GM12878 (cell line): Measurements from ENCODE around the gene LILRB5. TPM values are rescaled to one million over a fixed set of nuclear protein-coding genes. Genes with fewer than 3 reads are reported as not detected.

Experiments used
- ATAC-seq: fragments of 200-7000 bp; cut with Tn5 transposase; 3 replicates; pipeline ENCODE4 v1.9.1; 2020; ENCODE audit warnings: mild to moderate bottlenecking, moderate library complexity
- BruUV-seq: library from RNA; stranded (reverse); fragments of 400-500 nt; replicated peaks from 2 replicates; lab custom pipeline; 2021; lab: Mats Ljungman, UMichigan
- CTCF ChIA-PET: fragments of 300-600 bp; sonication (Branson Sonifier 250); formaldehyde crosslinking; extraction: SDS; loops from one replicate; lab custom pipeline; 2021; ENCODE audit warnings: inconsistent platforms; lab: Yijun Ruan, JAX
- POLR2A ChIA-PET: fragments of 350-600 bp; formaldehyde crosslinking; extraction: SDS; loops from one replicate; lab custom pipeline; 2021; ENCODE audit warnings: inconsistent platforms; lab: Charles Lee
- RAD21 ChIA-PET: fragments of 300-600 bp; sonication (Branson Sonifier 250); formaldehyde crosslinking; loops from one replicate; lab custom pipeline; 2023; ENCODE audit warnings: antibody characterized with exemption; ENCODE audit not compliant: unreplicated experiment; lab: Charles Lee
- SMC1A ChIA-PET: fragments of 300-600 bp; sonication (Branson Sonifier 250); formaldehyde crosslinking; loops from one replicate; lab custom pipeline; 2023; ENCODE audit not compliant: unreplicated experiment, uncharacterized antibody; lab: Charles Lee
- DNase-seq: peaks from one replicate; pipeline ENCODE4 v3.0.0-alpha.2; 2011; ENCODE audit warnings: low read depth, low spot score
- FAIRE-seq: peaks from 3 replicates; lab custom pipeline; 2011; peaks lifted over from hg19 to GRCh38; lab: Jason Lieb, UNC
- H2AFZ ChIP-seq: 2 replicates; pipeline ENCODE4 v1.6.0; 2011; ENCODE audit warnings: low read depth, low read length, control low read depth; ENCODE audit not compliant: control insufficient read depth
- H3K27ac ChIP-seq: 2 replicates; pipeline ENCODE4 v1.5.1; 2011; ENCODE audit warnings: control low read depth; ENCODE audit not compliant: control insufficient read depth, insufficient read depth
- H3K27me3 ChIP-seq, 2 experiments: replicated peaks in 1 of 2; 2 replicates each; pipeline versions ENCODE4 v1.6.0 to v1.6.1; 2011; ENCODE audit warnings: low read length in 1 of 2; ENCODE audit not compliant: control insufficient read depth in 2 of 2, insufficient read depth in 2 of 2
- H3K36me3 ChIP-seq, 2 experiments: 2 replicates each; pipeline ENCODE4 v1.5.1; 2011; ENCODE audit warnings: low read length in 1 of 2; ENCODE audit not compliant: control insufficient read depth in 2 of 2, insufficient read depth in 2 of 2
- H3K4me1 ChIP-seq: 2 replicates; pipeline ENCODE4 v1.6.1; 2011; ENCODE audit warnings: mild to moderate bottlenecking, low read length, moderate library complexity, mixed read lengths; ENCODE audit not compliant: control insufficient read depth, insufficient read depth
- H3K4me2 ChIP-seq: 2 replicates; pipeline ENCODE4 v1.6.0; 2011; ENCODE audit warnings: control low read depth; ENCODE audit not compliant: control insufficient read depth, insufficient read depth
- H3K4me3 ChIP-seq: fragments of 200-600 bp; sonication (generic); 2 replicates; pipeline ENCODE4 v1.5.1; 2016
- H3K79me2 ChIP-seq: 2 replicates; pipeline ENCODE4 v1.6.0; 2011; ENCODE audit warnings: low read length; ENCODE audit not compliant: control insufficient read depth, insufficient read depth
- H3K9ac ChIP-seq: 2 replicates; pipeline ENCODE4 v1.8.0; 2011; ENCODE audit warnings: low read length, control low read depth, mixed read lengths; ENCODE audit not compliant: control insufficient read depth, insufficient read depth
- H3K9me3 ChIP-seq: replicated peaks from 3 replicates; pipeline ENCODE4 v1.5.1; 2011; ENCODE audit warnings: mild to moderate bottlenecking, low read length; ENCODE audit not compliant: control insufficient read depth, insufficient read depth
- H4K20me1 ChIP-seq: 2 replicates; pipeline ENCODE4 v1.6.0; 2011; ENCODE audit not compliant: control insufficient read depth, insufficient read depth
- BMI1 ChIP-seq: fragments of 450-650 bp; IDR thresholded peaks from 2 replicates; pipeline ENCODE4 v1.6.1; 2016; ENCODE audit warnings: mild to moderate bottlenecking, moderate library complexity, borderline replicate concordance
- GABPA ChIP-seq: IDR thresholded peaks from 2 replicates; pipeline ENCODE4 v1.6.1; 2014; ENCODE audit warnings: antibody characterized with exemption, low read depth, mild to moderate bottlenecking, inconsistent platforms
- HDAC2 ChIP-seq: fragments of 200-600 bp; sonication (generic); IDR thresholded peaks from 2 replicates; pipeline ENCODE4 v1.6.1; 2017
- LARP7 ChIP-seq: fragments of 450-650 bp; IDR thresholded peaks from 2 replicates; pipeline ENCODE4 v1.6.1; 2017; ENCODE audit warnings: mild to moderate bottlenecking
- MEF2B ChIP-seq: fragments of 450-650 bp; IDR thresholded peaks from 2 replicates; pipeline ENCODE4 v1.6.1; 2018; ENCODE audit warnings: mild to moderate bottlenecking, moderate library complexity; ENCODE audit not compliant: partially characterized antibody, poor library complexity, severe bottlenecking
- SIX5 ChIP-seq: IDR thresholded peaks from 2 replicates; pipeline ENCODE4 v1.6.1; 2011; ENCODE audit warnings: mild to moderate bottlenecking, low read depth, low read length, moderate library complexity; ENCODE audit not compliant: severe bottlenecking
- SMARCA5 ChIP-seq: fragments of 450-650 bp; IDR thresholded peaks from 2 replicates; pipeline ENCODE4 v1.6.1; 2017; ENCODE audit warnings: mild to moderate bottlenecking
- SP1 ChIP-seq: IDR thresholded peaks from one replicate; pipeline ENCODE4 v1.6.1; 2011; ENCODE audit warnings: low read depth, low read length
- STAT1 ChIP-seq: fragments of 450-650 bp; conservative IDR thresholded peaks from 2 replicates; pipeline ENCODE4 v1.6.1; 2014; ENCODE audit warnings: antibody characterized with exemption, mild to moderate bottlenecking
- YY1 ChIP-seq: IDR thresholded peaks from 2 replicates; pipeline ENCODE4 v1.6.1; 2011; ENCODE audit warnings: low read depth, mild to moderate bottlenecking, low read length
- ZNF384 ChIP-seq: IDR thresholded peaks from 2 replicates; pipeline ENCODE4 v1.6.1; 2012; ENCODE audit warnings: low read depth, mild to moderate bottlenecking, low read length, improper control_type of control experiment, borderline replicate concordance
- ZSCAN29 ChIP-seq: fragments of 450-650 bp; IDR thresholded peaks from 2 replicates; pipeline ENCODE4 v1.6.1; 2017; ENCODE audit warnings: mild to moderate bottlenecking, moderate library complexity
- ZZZ3 ChIP-seq: IDR thresholded peaks from 2 replicates; pipeline ENCODE4 v1.6.1; 2011; ENCODE audit warnings: low read depth; ENCODE audit not compliant: control insufficient read depth, insufficient read length
- WGBS: methylation state at CpG from one replicate; pipeline ENCODE4 v1.1.6; 2016; ENCODE audit warnings: low lambda C conversion rate; ENCODE audit not compliant: insufficient replicate concordance, insufficient coverage; ENCODE audit errors: missing lambda C conversion rate; 5-methylcytosine and 5-hydroxymethylcytosine counted together
- in situ Hi-C: fragments of 300-500 bp; cut with MboI; formaldehyde crosslinking; loops from 9 replicates; pipeline ENCODE4 v1.14.3; 2018; ENCODE audit warnings: mixed read lengths
- intact Hi-C: fragments of 100-400 bp; cut with micrococcal nuclease; formaldehyde crosslinking; loops from one replicate; pipeline ENCODE4 v1.14.2; 2022; ENCODE audit not compliant: unreplicated experiment
- polyA plus RNA-seq, 11 experiments: library from polyadenylated mRNA; depleted of rRNA in 4 of 11; unstranded in 6 of 11; stranded (reverse) in 5 of 11; fragments of >200 nt; fragmentation: Nextera tagmentation in 4 of 11; fragmentation: Illumina TruSeq in 1 of 11; extraction: Ambion mirVana in 4 of 11; extraction: Trizol in 1 of 11; gene quantifications; 1 replicate in 1 of 11; 2 replicates in 10 of 11; pipeline versions ENCODE4 v1.2.1 to v1.2.3, GENCODE V29; 2011 to 2016; ENCODE audit warnings: inconsistent platforms in 2 of 11, missing spikeins in 2 of 11, low read depth in 1 of 11
- total RNA-seq, 4 experiments: library from RNA; depleted of rRNA in 3 of 4; stranded (reverse); fragments of >200 nt in 3 of 4; fragmentation: Illumina TruSeq in 1 of 4; extraction: Trizol in 1 of 4; gene quantifications; 2 replicates each; pipeline versions ENCODE4 v1.2.1 to v1.2.3, GENCODE V29; 2013 to 2021
- TF ChIP-seq, protein P1 (sequence below): IDR thresholded peaks from 2 replicates; pipeline ENCODE4 v1.6.1; 2011; ENCODE audit warnings: borderline replicate concordance, low read depth, mild to moderate bottlenecking, moderate library complexity, mixed read lengths, low read length; ENCODE audit not compliant: insufficient read depth; ENCODE audit errors: extremely low read length
- TF ChIP-seq, protein P2 (sequence below): fragments of 450-650 bp; IDR thresholded peaks from 2 replicates; pipeline ENCODE4 v1.6.1; 2017; ENCODE audit warnings: borderline replicate concordance

LILRB5 gene
- total and polyA plus RNA-seq, 10 of the 15 experiments (the other 5 are each of a cell fraction or from before 2014, with no cell fraction given) = 0.01 to 0.13 TPM; not detected in 8

DNA sequence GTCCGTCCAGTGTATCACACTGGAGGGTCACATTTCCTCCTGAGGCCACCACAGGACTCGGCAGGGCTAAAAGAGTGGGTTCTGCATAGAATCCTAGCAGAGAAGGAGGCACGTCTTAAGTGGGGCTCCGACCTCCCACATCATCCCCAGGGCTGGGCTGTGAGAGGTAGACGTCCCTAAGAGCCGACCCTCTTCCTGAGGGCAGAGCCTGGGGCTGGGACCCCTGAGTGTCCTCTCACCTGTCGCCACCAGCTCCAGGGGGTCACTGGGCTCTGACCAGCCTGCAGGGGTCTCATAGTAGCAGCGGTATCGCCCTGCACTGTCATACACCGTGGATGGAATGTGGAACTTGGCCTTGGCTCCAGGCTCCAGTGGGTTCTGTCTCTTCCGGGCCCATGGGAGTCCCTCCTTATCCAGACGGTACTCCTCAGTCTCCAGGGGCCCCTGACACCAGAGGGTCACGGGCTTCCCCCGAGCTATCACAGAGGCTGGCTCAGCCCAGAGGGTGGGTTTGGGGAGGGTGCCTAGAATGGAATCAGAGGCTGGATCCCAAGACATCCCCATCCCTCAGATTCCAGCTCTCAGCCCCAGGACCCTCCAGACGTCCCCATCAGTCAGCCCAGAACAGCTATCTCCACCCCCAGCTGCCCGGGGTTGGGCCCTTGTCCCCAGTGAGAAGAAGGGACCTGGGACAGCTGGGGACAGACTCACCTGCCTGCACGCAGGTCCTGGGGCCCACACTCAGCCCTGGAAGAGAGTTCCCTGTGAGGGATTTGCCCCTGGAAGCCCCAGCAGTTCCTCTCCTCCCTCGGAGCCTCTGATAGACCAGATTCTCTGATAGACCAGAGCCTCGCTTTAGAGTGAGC, 590 bp downstream of the LILRB5 start:
- 8% methylated on average over 19 of the region's 19 CpGs for WGBS
- Histone ChIP-seq H3K4me1 (no peaks in the 10 kb centered on the region), H2AFZ (no peak overlapping the region), H3K9ac (no peak overlapping the region), H3K4me3 (no peak overlapping the region), H3K27me3 (0 out of 4 replicates have a peak, but pooled peaks cover 0 to 4% of the 10 kb centered on the region in 2 experiments), H3K9me3 (no peaks in the 10 kb centered on the region), H3K36me3 (no peaks in the 10 kb centered on the region), H4K20me1 (no peaks in the 10 kb centered on the region), H3K4me2 (no peak overlapping the region), H3K27ac (no peak overlapping the region), H3K79me2 (no peaks in the 10 kb centered on the region)
- DNase-seq (no peak), FAIRE-seq (no peak), ATAC-seq (no peak)
- ChIA-PET RAD21 (no interaction called here), SMC1A (interaction anchor here (0.7 to 1.9 kb wide), 2 partner anchors 9 to 11 kb away, joined by 3 to 4 read pairs; no protein-coding TSS in a partner anchor), POLR2A (no interaction called here), CTCF (interaction anchor here (2.8 kb wide), 1 partner anchor 10 kb away, joined by 20 read pairs; no protein-coding TSS in a partner anchor)
- TF ChIP-seq LARP7 (no peak), STAT1 (no peak), SP1 (no peak), SMARCA5 (no peak), GABPA (no peak), BMI1 (no peak), YY1 (no peak), ZZZ3 (no peak), ZNF384 (no peak), MEF2B (no peak), SIX5 (no peak), ZSCAN29 (no peak), HDAC2 (no peak)
- TF ChIP-seq, protein P1, sequence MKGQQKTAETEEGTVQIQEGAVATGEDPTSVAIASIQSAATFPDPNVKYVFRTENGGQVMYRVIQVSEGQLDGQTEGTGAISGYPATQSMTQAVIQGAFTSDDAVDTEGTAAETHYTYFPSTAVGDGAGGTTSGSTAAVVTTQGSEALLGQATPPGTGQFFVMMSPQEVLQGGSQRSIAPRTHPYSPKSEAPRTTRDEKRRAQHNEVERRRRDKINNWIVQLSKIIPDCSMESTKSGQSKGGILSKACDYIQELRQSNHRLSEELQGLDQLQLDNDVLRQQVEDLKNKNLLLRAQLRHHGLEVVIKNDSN = no peak
- TF ChIP-seq, protein P2, sequence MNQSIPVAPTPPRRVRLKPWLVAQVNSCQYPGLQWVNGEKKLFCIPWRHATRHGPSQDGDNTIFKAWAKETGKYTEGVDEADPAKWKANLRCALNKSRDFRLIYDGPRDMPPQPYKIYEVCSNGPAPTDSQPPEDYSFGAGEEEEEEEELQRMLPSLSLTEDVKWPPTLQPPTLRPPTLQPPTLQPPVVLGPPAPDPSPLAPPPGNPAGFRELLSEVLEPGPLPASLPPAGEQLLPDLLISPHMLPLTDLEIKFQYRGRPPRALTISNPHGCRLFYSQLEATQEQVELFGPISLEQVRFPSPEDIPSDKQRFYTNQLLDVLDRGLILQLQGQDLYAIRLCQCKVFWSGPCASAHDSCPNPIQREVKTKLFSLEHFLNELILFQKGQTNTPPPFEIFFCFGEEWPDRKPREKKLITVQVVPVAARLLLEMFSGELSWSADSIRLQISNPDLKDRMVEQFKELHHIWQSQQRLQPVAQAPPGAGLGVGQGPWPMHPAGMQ = no peak
- in situ Hi-C loops = no loop called here
- no TSS peak for BruUV-seq
- intact Hi-C loops = no loop called here
